ENCODE measurements around the gene NCAN.
A peak's percentile ranks its signal among the peaks of the same experiment; 100 is the strongest.
"Not testable (repeated sequence)": the region's sequence is repeated elsewhere in the genome, so short reads cannot be mapped to it uniquely, and the experiment has no call there.

NCAN gene

GRCh38 chr19:19193926-19194325 is 17.8 kb upstream of the NCAN start:
- DNase-seq (ENCODE audit: low spot score), result no peak

GRCh38 chr19:19201697-19202630 is 9.8 kb upstream of the NCAN start:
- no peak for DNase-seq (ENCODE audit: low spot score)

- DNase-seq (ENCODE audit: low spot score), result no peak
Observed at GRCh38 chr19:19202707-19203011, 9.1 kb upstream of the NCAN start.

- DNase-seq (ENCODE audit: low spot score), result peak; percentile 96
Observed at GRCh38 chr19:19203012-19203856, 8.5 kb upstream of the NCAN start, which contains the start of gene NR2C2AP. NR2C2AP (minus strand) TSS chr19:19203414; CDS start chr19:19203060, 354 bp downstream.

- peak; percentile 62 for DNase-seq (ENCODE audit: low spot score)
Observed at GRCh38 chr19:19204181-19204580, 7.6 kb upstream of the NCAN start.

- DNase-seq (ENCODE audit: low spot score), result no peak
Observed at GRCh38 chr19:19205416-19206410, 6.0 kb upstream of the NCAN start.

- DNase-seq (ENCODE audit: low spot score), result no peak
Observed at GRCh38 chr19:19206938-19207337, 4.8 kb upstream of the NCAN start.

- DNase-seq (ENCODE audit: low spot score), result no peak
Observed at GRCh38 chr19:19207637-19208572, 3.9 kb upstream of the NCAN start.

- DNase-seq (ENCODE audit: low spot score), result no peak
Observed at GRCh38 chr19:19209372-19209771, 2.4 kb upstream of the NCAN start.

GRCh38 chr19:19212916-19213315 is 1.2 kb downstream of the NCAN start:
- no peak for DNase-seq (ENCODE audit: low spot score)

GRCh38 chr19:19213426-19214158 is 1.8 kb downstream of the NCAN start:
- no peak for DNase-seq (ENCODE audit: low spot score)

GRCh38 chr19:19214159-19214490 is 2.4 kb downstream of the NCAN start:
- no peak for DNase-seq (ENCODE audit: low spot score)

- DNase-seq (ENCODE audit: low spot score), result peak; percentile 89
Observed at GRCh38 chr19:19214892-19215291, 3.1 kb downstream of the NCAN start.

- DNase-seq (ENCODE audit: low spot score), result no peak
Observed at GRCh38 chr19:19215792-19216191, 4.0 kb downstream of the NCAN start.

- DNase-seq (ENCODE audit: low spot score), result peak; percentile 50
Observed at GRCh38 chr19:19217099-19217498, 5.3 kb downstream of the NCAN start.

- DNase-seq (ENCODE audit: low spot score), result no peak
Observed at GRCh38 chr19:19218911-19219310, 7.2 kb downstream of the NCAN start.

- not testable (repeated sequence) for DNase-seq (ENCODE audit: low spot score)
Observed at GRCh38 chr19:19221000-19221399, 9.2 kb downstream of the NCAN start.

GRCh38 chr19:19223060-19223459 is 11.3 kb downstream of the NCAN start:
- DNase-seq (ENCODE audit: low spot score), result no peak

- DNase-seq (ENCODE audit: low spot score), result no peak
Observed at GRCh38 chr19:19223636-19224035, 11.9 kb downstream of the NCAN start.
